ENCODE data around the gene BANF1.

BANF1 gene

GRCh38 chr11:66042996-66043906, 40.9 kb downstream of the BANF1 start:
- TF ChIP-seq MAX (IDR thresholded peaks at IDR 0.05) (no peak), USF1 (IDR thresholded peaks at IDR 0.05) (no peak), YY1 (IDR thresholded peaks at IDR 0.05; ENCODE audit: low read depth) (no peak), RAD21 (IDR thresholded peaks at IDR 0.05; ENCODE audit: low read depth) (no peak), FOXM1 (IDR thresholded peaks at IDR 0.05; ENCODE audit: borderline replicate concordance, low read depth) (no peak), REST (IDR thresholded peaks at IDR 0.05; ENCODE audit: low read depth) (no peak), TCF12 (IDR thresholded peaks at IDR 0.05; ENCODE audit: low read depth) (no peak), CREB1 (IDR thresholded peaks at IDR 0.05; ENCODE audit: low read depth) (no peak), EGR1 (IDR thresholded peaks at IDR 0.05) (no peak), ZBTB7A (IDR thresholded peaks at IDR 0.05; ENCODE audit: low read depth) (no peak), TAF1 (IDR thresholded peaks at IDR 0.05; ENCODE audit: low read depth) (no peak), EP300 (IDR thresholded peaks at IDR 0.05; ENCODE audit: borderline replicate concordance) (no peak), CEBPB (IDR thresholded peaks at IDR 0.05) (no peak), TEAD4 (IDR thresholded peaks at IDR 0.05) (no peak)

GRCh38 chr11:66044757-66045156, 42.5 kb downstream of the BANF1 start:
- TF ChIP-seq MAX (IDR thresholded peaks at IDR 0.05): no peak
- no peak for TF ChIP-seq EGR1 (IDR thresholded peaks at IDR 0.05)
- TF ChIP-seq REST (IDR thresholded peaks at IDR 0.05; ENCODE audit: low read depth): no peak
- TF ChIP-seq TCF12 (IDR thresholded peaks at IDR 0.05; ENCODE audit: low read depth): no peak
- TF ChIP-seq NFIC (IDR thresholded peaks at IDR 0.05): no peak
- no peak for TF ChIP-seq ZBTB7A (IDR thresholded peaks at IDR 0.05; ENCODE audit: low read depth)
- TF ChIP-seq YY1 (IDR thresholded peaks at IDR 0.05; ENCODE audit: low read depth): no peak
- TF ChIP-seq TEAD4 (IDR thresholded peaks at IDR 0.05): no peak

- TF ChIP-seq ZBTB7A (IDR thresholded peaks at IDR 0.05; ENCODE audit: low read depth): peak; percentile 94
- TF ChIP-seq RAD21 (IDR thresholded peaks at IDR 0.05; ENCODE audit: low read depth): peak; percentile 56
- TF ChIP-seq TAF1 (IDR thresholded peaks at IDR 0.05; ENCODE audit: low read depth): no peak
- TF ChIP-seq YY1 (IDR thresholded peaks at IDR 0.05; ENCODE audit: low read depth): no peak
Observed at GRCh38 chr11:66045177-66045639, 42.9 kb downstream of the BANF1 start.

- no peak for TF ChIP-seq TAF1 (IDR thresholded peaks at IDR 0.05; ENCODE audit: low read depth)
- no peak for TF ChIP-seq ZBTB7A (IDR thresholded peaks at IDR 0.05; ENCODE audit: low read depth)
- no peak for TF ChIP-seq CEBPB (IDR thresholded peaks at IDR 0.05)
- TF ChIP-seq TEAD4 (IDR thresholded peaks at IDR 0.05): no peak
- no peak for TF ChIP-seq TCF12 (IDR thresholded peaks at IDR 0.05; ENCODE audit: low read depth)
- TF ChIP-seq MAX (IDR thresholded peaks at IDR 0.05): no peak
- TF ChIP-seq EP300 (IDR thresholded peaks at IDR 0.05; ENCODE audit: borderline replicate concordance): no peak
Observed at GRCh38 chr11:66046901-66047300, 44.6 kb downstream of the BANF1 start.

- TF ChIP-seq TAF1 (IDR thresholded peaks at IDR 0.05; ENCODE audit: low read depth) (no peak), CREB1 (IDR thresholded peaks at IDR 0.05; ENCODE audit: low read depth) (no peak), USF1 (IDR thresholded peaks at IDR 0.05) (no peak), REST (IDR thresholded peaks at IDR 0.05; ENCODE audit: low read depth) (no peak), EP300 (IDR thresholded peaks at IDR 0.05; ENCODE audit: borderline replicate concordance) (peak; percentile 82; the same call in 1 of the 2 replicates), MAX (IDR thresholded peaks at IDR 0.05) (no peak), EGR1 (IDR thresholded peaks at IDR 0.05) (no peak), RAD21 (IDR thresholded peaks at IDR 0.05; ENCODE audit: low read depth) (no peak), FOXM1 (IDR thresholded peaks at IDR 0.05; ENCODE audit: borderline replicate concordance, low read depth) (no peak), YY1 (IDR thresholded peaks at IDR 0.05; ENCODE audit: low read depth) (peak; percentile 5; the same call in 1 of the 2 replicates), CEBPB (IDR thresholded peaks at IDR 0.05) (no peak), ZBTB7A (IDR thresholded peaks at IDR 0.05; ENCODE audit: low read depth) (no peak), TCF12 (IDR thresholded peaks at IDR 0.05; ENCODE audit: low read depth) (peak; percentile 71), TEAD4 (IDR thresholded peaks at IDR 0.05) (peak; percentile 94), NFIC (IDR thresholded peaks at IDR 0.05) (peak; percentile 94)
Observed at GRCh38 chr11:66047541-66048365, 45.5 kb downstream of the BANF1 start.
